ENCODE results near the gene CFB. TPM values are rescaled to one million over a fixed set of nuclear protein-coding genes. Genes with fewer than 3 reads are reported as not detected.
A peak's percentile ranks its signal among the peaks of the same experiment; 100 is the strongest.

The CFB gene
- total and polyA plus RNA-seq, 2 of the 13 experiments (the other 11 are each of a cell fraction or from before 2014, with no cell fraction given), result 171 to 513 TPM

DNA sequence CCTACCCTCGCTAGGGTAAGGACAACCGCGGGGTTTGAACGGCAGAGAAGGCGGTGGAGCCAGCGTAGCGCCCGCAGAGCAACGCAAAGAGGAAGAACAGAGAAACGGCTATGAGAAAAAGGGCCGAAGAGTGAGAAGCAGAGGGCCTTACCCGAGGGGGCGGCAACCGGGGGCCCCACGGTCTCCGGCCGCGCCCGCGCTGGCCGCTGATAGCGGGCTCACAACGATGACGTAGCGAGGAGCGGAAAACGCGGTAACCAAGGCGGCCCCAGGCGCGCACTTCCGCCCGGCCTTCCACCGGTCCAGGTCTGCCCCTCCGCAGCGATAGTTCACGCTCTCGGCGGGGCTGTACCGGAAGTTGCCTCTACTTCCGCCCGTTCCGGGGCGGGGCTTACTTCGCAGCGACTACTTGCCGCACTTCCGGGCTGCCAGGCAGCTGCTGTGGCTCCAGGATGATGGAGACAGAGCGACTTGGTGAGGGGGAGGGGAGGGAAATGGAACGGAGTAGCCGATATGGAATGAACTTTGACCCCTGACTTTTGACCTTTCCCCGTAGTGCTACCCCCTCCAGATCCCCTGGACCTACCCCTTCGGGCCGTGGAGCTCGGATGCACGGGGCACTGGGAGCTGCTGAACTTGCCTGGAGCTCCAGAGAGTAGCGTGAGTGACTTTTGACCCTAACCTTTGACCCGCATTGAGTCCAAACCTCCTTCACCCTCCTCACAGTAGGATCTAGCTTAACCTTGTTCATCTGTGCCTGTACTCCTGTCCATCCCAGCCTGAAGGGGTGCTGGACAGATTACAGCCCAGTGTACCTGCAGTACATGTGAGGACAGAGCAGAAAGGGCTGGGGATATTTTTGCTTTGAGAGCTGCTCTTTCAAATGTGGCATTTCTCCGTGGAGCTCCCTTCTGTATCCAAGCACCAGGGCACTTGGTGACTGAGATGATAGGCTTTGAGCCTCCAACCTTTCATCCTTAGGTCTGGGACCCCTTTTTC is 13.1 kb downstream of the CFB start, which contains the start of the genes NELFE and SKIC2 (continued):
- peak; percentile 93; the same call in 1 of the 2 replicates for TF ChIP-seq BRCA1 (CRISPR knock-in tag; IDR thresholded peaks at IDR 0.05)
- TF ChIP-seq TBX3 (IDR thresholded peaks at IDR 0.05; ENCODE audit: borderline replicate concordance), result peak; percentile 83; the same call in 1 of the 2 replicates
- TF ChIP-seq MATR3 (CRISPR knock-in tag; IDR thresholded peaks at IDR 0.05), result no peak
- TF ChIP-seq, protein P1, sequence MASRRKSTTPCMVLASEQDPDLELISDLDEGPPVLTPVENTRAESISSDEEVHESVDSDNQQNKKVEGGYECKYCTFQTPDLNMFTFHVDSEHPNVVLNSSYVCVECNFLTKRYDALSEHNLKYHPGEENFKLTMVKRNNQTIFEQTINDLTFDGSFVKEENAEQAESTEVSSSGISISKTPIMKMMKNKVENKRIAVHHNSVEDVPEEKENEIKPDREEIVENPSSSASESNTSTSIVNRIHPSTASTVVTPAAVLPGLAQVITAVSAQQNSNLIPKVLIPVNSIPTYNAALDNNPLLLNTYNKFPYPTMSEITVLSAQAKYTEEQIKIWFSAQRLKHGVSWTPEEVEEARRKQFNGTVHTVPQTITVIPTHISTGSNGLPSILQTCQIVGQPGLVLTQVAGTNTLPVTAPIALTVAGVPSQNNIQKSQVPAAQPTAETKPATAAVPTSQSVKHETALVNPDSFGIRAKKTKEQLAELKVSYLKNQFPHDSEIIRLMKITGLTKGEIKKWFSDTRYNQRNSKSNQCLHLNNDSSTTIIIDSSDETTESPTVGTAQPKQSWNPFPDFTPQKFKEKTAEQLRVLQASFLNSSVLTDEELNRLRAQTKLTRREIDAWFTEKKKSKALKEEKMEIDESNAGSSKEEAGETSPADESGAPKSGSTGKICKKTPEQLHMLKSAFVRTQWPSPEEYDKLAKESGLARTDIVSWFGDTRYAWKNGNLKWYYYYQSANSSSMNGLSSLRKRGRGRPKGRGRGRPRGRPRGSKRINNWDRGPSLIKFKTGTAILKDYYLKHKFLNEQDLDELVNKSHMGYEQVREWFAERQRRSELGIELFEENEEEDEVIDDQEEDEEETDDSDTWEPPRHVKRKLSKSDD (CRISPR knock-in tag; IDR thresholded peaks at IDR 0.05; ENCODE audit: low read depth), result peak; percentile 95
- TF ChIP-seq, protein P2, sequence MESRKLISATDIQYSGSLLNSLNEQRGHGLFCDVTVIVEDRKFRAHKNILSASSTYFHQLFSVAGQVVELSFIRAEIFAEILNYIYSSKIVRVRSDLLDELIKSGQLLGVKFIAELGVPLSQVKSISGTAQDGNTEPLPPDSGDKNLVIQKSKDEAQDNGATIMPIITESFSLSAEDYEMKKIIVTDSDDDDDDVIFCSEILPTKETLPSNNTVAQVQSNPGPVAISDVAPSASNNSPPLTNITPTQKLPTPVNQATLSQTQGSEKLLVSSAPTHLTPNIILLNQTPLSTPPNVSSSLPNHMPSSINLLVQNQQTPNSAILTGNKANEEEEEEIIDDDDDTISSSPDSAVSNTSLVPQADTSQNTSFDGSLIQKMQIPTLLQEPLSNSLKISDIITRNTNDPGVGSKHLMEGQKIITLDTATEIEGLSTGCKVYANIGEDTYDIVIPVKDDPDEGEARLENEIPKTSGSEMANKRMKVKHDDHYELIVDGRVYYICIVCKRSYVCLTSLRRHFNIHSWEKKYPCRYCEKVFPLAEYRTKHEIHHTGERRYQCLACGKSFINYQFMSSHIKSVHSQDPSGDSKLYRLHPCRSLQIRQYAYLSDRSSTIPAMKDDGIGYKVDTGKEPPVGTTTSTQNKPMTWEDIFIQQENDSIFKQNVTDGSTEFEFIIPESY (CRISPR knock-in tag; IDR thresholded peaks at IDR 0.05), result 0 out of 2 replicates have a peak, but pooled peaks have one; percentile 2
- peak; percentile 71; the same call in 1 of the 2 replicates for TF ChIP-seq MYPOP (CRISPR knock-in tag; IDR thresholded peaks at IDR 0.05)
- TF ChIP-seq KLF12 (CRISPR knock-in tag; IDR thresholded peaks at IDR 0.05; ENCODE audit: borderline replicate concordance), result peak; percentile 95
- TF ChIP-seq ZNF253 (CRISPR knock-in tag; IDR thresholded peaks at IDR 0.05; ENCODE audit: borderline replicate concordance), result no peak
- no peak for TF ChIP-seq JDP2 (CRISPR knock-in tag; IDR thresholded peaks at IDR 0.05; ENCODE audit: borderline replicate concordance)
- TF ChIP-seq BRD4 (CRISPR knock-in tag; IDR thresholded peaks at IDR 0.05), result peak; percentile 52; the same call in 1 of the 2 replicates
- peak; percentile 99 for TF ChIP-seq KDM2A (CRISPR knock-in tag; IDR thresholded peaks at IDR 0.05; ENCODE audit: borderline replicate concordance, low read depth)
- TF ChIP-seq HMGA1 (CRISPR knock-in tag; conservative IDR thresholded peaks at IDR 0.05), result no peak
- TF ChIP-seq ZNF460 (CRISPR knock-in tag; IDR thresholded peaks at IDR 0.05; ENCODE audit: borderline replicate concordance), result no peak; the same call in 1 of the 2 replicates
- TF ChIP-seq, protein P3, sequence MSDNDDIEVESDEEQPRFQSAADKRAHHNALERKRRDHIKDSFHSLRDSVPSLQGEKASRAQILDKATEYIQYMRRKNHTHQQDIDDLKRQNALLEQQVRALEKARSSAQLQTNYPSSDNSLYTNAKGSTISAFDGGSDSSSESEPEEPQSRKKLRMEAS (IDR thresholded peaks at IDR 0.05), result peak; percentile 87; the same call in 1 of the 2 replicates
- peak; percentile 99 for TF ChIP-seq SPEN (CRISPR knock-in tag; IDR thresholded peaks at IDR 0.05; ENCODE audit: low read depth)
- TF ChIP-seq HINFP (CRISPR knock-in tag; IDR thresholded peaks at IDR 0.05; ENCODE audit: low read depth), result peak; percentile 12; the same call in 1 of the 2 replicates
- TF ChIP-seq GMEB1 (CRISPR knock-in tag; IDR thresholded peaks at IDR 0.05; ENCODE audit: borderline replicate concordance), result peak; percentile 98
- no peak for TF ChIP-seq KLF11 (CRISPR knock-in tag; IDR thresholded peaks at IDR 0.05)
